Raji (cell line): ENCODE results near the gene SLX1A.
"Not testable (repeated sequence)": the region's sequence is repeated elsewhere in the genome, so short reads cannot be mapped to it uniquely, and the experiment has no call there.

ENCODE experiments used
- POLR2A ChIP-seq: IDR thresholded peaks from 2 replicates; pipeline ENCODE4 v1.6.1; 2011; ENCODE audit warnings: low read depth, low read length, control low read depth; ENCODE audit not compliant: insufficient read depth

Gene SLX1A

GRCh38 chr16:30193615-30194014, at the start of gene SLX1A, which contains the start of gene BOLA2B:
Gene SLX1A (plus strand): TSS chr16:30193875. CDS start chr16:30194085, 210 bp downstream.
Gene BOLA2B (minus strand): TSS chr16:30193666. CDS start chr16:30193595, 71 bp downstream.
- not testable (repeated sequence) for TF ChIP-seq POLR2A

- no peak for TF ChIP-seq POLR2A
Observed at GRCh38 chr16:30144017-30144416, 49.7 kb upstream of the SLX1A start.

GRCh38 chr16:30144917-30145316, 48.8 kb upstream of the SLX1A start:
- no peak for TF ChIP-seq POLR2A

- TF ChIP-seq POLR2A, result no peak
Observed at GRCh38 chr16:30145657-30146056, 48.0 kb upstream of the SLX1A start.

GRCh38 chr16:30147843-30148510, 45.7 kb upstream of the SLX1A start:
- no peak for TF ChIP-seq POLR2A

- no peak for TF ChIP-seq POLR2A
Observed at GRCh38 chr16:30149250-30149930, 44.3 kb upstream of the SLX1A start.

GRCh38 chr16:30151091-30151490, 42.6 kb upstream of the SLX1A start:
- TF ChIP-seq POLR2A, result no peak

- no peak for TF ChIP-seq POLR2A
Observed at GRCh38 chr16:30152517-30152916, 41.2 kb upstream of the SLX1A start.

- no peak for TF ChIP-seq POLR2A
Observed at GRCh38 chr16:30155188-30155587, 38.5 kb upstream of the SLX1A start.

GRCh38 chr16:30157214-30157613, 36.5 kb upstream of the SLX1A start:
- TF ChIP-seq POLR2A, result no peak

GRCh38 chr16:30163538-30163937, 30.1 kb upstream of the SLX1A start:
- TF ChIP-seq POLR2A, result no peak

- TF ChIP-seq POLR2A, result no peak
Observed at GRCh38 chr16:30166202-30166902, 27.3 kb upstream of the SLX1A start.

- no peak for TF ChIP-seq POLR2A
Observed at GRCh38 chr16:30173054-30173453, 20.6 kb upstream of the SLX1A start.

GRCh38 chr16:30179195-30179594, 14.5 kb upstream of the SLX1A start:
- no peak for TF ChIP-seq POLR2A

- TF ChIP-seq POLR2A, result no peak
Observed at GRCh38 chr16:30179931-30180330, 13.7 kb upstream of the SLX1A start.

- TF ChIP-seq POLR2A, result no peak
Observed at GRCh38 chr16:30180741-30181140, 12.9 kb upstream of the SLX1A start.
